GM21381 (cell line): ENCODE results near the gene ZNF284.
"Not testable (repeated sequence)": the region's sequence is repeated elsewhere in the genome, so short reads cannot be mapped to it uniquely, and the experiment has no call there.

Source experiments
- ATAC-seq: cut with Tn5 transposase; IDR thresholded peaks from one replicate; pipeline ENCODE4 v1.9.1; 2021; ENCODE audit warnings: mild to moderate bottlenecking, moderate library complexity; ENCODE audit not compliant: unreplicated experiment

Gene ZNF284

GRCh38 chr19:44109458-44109857, 37.5 kb downstream of the ZNF284 start:
- ATAC-seq = no peak

- no peak for ATAC-seq
Measured at GRCh38 chr19:44111910-44112463, 40.0 kb downstream of the ZNF284 start.

GRCh38 chr19:44112802-44113137, 40.8 kb downstream of the ZNF284 start:
- no peak for ATAC-seq

- peak; percentile 96 for ATAC-seq
Measured at GRCh38 chr19:44113138-44113783, 41.3 kb downstream of the ZNF284 start, which contains the start of gene ZNF225. ZNF225 (plus strand) TSS chr19:44113399; CDS start chr19:44115828, 2,429 bp downstream.

- peak; percentile 5 for ATAC-seq
Measured at GRCh38 chr19:44113784-44114390, 41.9 kb downstream of the ZNF284 start.

- ATAC-seq = not testable (repeated sequence)
Measured at GRCh38 chr19:44121162-44121561, 49.2 kb downstream of the ZNF284 start.

- no peak for ATAC-seq
Measured at GRCh38 chr19:44131955-44132354, 60.0 kb downstream of the ZNF284 start.
